ENCODE data around the gene FAM236C.
"Not testable (repeated sequence)": the region's sequence is repeated elsewhere in the genome, so short reads cannot be mapped to it uniquely, and the experiment has no call there.

DNA sequence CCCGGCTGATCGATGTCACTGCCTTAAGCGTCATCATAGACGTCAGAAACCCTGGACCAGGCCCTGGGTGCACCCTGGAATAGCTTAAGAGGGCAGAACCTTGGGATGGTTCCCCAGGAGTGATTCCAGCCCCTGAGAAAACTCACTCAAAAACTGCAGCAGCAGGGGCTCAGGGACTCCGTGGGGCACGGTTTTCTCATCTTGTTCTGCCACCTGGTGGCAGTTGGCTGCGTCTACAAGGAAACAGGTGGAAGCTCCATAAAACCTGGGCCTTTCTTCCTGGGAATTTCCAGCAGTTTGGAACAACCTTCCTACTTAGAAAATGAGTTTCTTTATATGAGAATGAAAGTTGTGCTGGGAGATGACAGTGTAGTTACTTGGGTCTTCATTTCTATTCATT is 24.0 kb downstream of the FAM236C start:
- not testable (repeated sequence) for TF ChIP-seq POLR2A, TAF1, POLR2AphosphoS5 (IDR thresholded peaks at IDR 0.05; ENCODE audit: low read depth, low read length)
